Esophagus muscularis mucosa (tissue), 4 donors: ENCODE results near the gene RBPJ. TPM values are rescaled to one million over a fixed set of nuclear protein-coding genes. Genes with fewer than 3 reads are reported as not detected.
"Not testable (repeated sequence)": the region's sequence is repeated elsewhere in the genome, so short reads cannot be mapped to it uniquely, and the experiment has no call there.

Experiments used
- DNase-seq: peaks from one replicate; pipeline ENCODE4 v3.0.0-alpha.2; 2017; ENCODE audit errors: extremely low spot score
- H3K27ac ChIP-seq, 4 donors: fragments of 200-600 bp; sonication (generic); replicated peaks in 1 of 4; 1 replicate in 3 of 4; 2 replicates in 1 of 4; pipeline ENCODE4 v1.5.1; 2016 to 2019; ENCODE audit warnings: mild to moderate bottlenecking in 1 of 4
- H3K27me3 ChIP-seq, 4 donors: fragments of 200-600 bp; sonication (generic); one replicate each; pipeline versions ENCODE4 v1.5.1 to v1.6.0; 2016 to 2019
- H3K36me3 ChIP-seq, 4 donors: fragments of 200-600 bp; sonication (generic); one replicate each; pipeline ENCODE4 v1.5.1; 2016 to 2019
- H3K4me1 ChIP-seq, 4 donors: fragments of 200-600 bp; sonication (generic); one replicate each; pipeline ENCODE4 v1.5.1; 2016 to 2019
- H3K4me3 ChIP-seq, 4 donors: fragments of 200-600 bp; sonication (generic); 1 replicate in 2 of 4; 2 replicates in 2 of 4; pipeline ENCODE4 v1.5.1; 2016 to 2019; ENCODE audit warnings: mild to moderate bottlenecking in 4 of 4, moderate library complexity in 1 of 4
- H3K9me3 ChIP-seq, 4 donors: fragments of 200-600 bp; sonication (generic); 1 replicate in 3 of 4; 2 replicates in 1 of 4; pipeline ENCODE4 v1.5.1; 2016 to 2019
- EP300 ChIP-seq: sonication (generic); formaldehyde crosslinking; IDR thresholded peaks from one replicate; pipeline ENCODE4 v1.6.1; 2017; ENCODE audit warnings: antibody characterized with exemption
- POLR2A ChIP-seq: fragments of 450-650 bp; IDR thresholded peaks from one replicate; pipeline ENCODE4 v1.6.1; 2017; ENCODE audit warnings: antibody characterized with exemption, moderate library complexity, mild to moderate bottlenecking, low read depth
- POLR2AphosphoS5 ChIP-seq, 2 donors: sonication (generic); formaldehyde crosslinking; IDR thresholded peaks; one replicate each; pipeline ENCODE4 v1.6.1; 2017; ENCODE audit warnings: antibody characterized with exemption in 2 of 2
- WGBS: methylation state at CpG from one replicate; pipeline ENCODE4 v1.1.5; 2018; 5-methylcytosine and 5-hydroxymethylcytosine counted together
- intact Hi-C: fragments of 100-400 bp; cut with DNase I; formaldehyde crosslinking; loops from one replicate; pipeline ENCODE4 v1.15.1; 2023
- total RNA-seq, 4 donors: library from RNA; depleted of rRNA; stranded (reverse); fragments of >200 nt; gene quantifications; one replicate each; pipeline versions ENCODE4 v1.1.0 to v1.2.1, GENCODE V29; 2016
- TF ChIP-seq, protein P1 (sequence below), 3 experiments: fragments of 200-600 bp in 2 of 3; fragments of 450-650 bp in 1 of 3; sonication (generic) in 2 of 3; IDR thresholded peaks; one replicate each; pipeline ENCODE4 v1.5.1; 2017 to 2019; ENCODE audit warnings: antibody characterized with exemption in 3 of 3, mild to moderate bottlenecking in 2 of 3, moderate library complexity in 1 of 3

RBPJ gene
- total RNA-seq, 4 donors from 2014 or later: 49.7 to 75.2 (median 60.8) TPM

DNA sequence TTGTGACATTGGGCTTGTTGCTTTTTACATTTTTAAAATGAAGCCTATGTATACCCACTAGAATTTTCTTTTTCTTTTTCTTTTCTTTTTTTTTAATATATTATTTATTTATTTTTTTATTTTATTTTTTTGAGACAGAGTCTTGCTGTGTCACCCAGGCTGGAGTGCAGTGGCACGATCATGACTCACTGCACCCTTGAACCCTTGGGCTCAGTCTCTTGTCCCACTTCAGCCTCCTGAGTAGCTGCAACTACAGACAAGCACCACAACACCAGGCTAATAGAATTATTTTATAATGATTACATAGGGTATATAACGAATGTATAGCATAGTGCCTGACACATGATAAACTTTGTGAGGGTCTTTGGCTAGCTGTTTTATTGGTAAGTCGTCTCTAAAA, 64.9 kb downstream of the RBPJ start:
- peaks cover 0 to 10% (median 6%) of the 10 kb centered on the region in 4 donors for H3K4me1 ChIP-seq
- H3K27ac ChIP-seq: no peak overlapping the region
- DNase-seq: no peak
- no peak for TF ChIP-seq EP300
- no peak for TF ChIP-seq POLR2A
- TF ChIP-seq POLR2AphosphoS5 (IDR thresholded peaks at IDR 0.05): no peak
- TF ChIP-seq, protein P1, sequence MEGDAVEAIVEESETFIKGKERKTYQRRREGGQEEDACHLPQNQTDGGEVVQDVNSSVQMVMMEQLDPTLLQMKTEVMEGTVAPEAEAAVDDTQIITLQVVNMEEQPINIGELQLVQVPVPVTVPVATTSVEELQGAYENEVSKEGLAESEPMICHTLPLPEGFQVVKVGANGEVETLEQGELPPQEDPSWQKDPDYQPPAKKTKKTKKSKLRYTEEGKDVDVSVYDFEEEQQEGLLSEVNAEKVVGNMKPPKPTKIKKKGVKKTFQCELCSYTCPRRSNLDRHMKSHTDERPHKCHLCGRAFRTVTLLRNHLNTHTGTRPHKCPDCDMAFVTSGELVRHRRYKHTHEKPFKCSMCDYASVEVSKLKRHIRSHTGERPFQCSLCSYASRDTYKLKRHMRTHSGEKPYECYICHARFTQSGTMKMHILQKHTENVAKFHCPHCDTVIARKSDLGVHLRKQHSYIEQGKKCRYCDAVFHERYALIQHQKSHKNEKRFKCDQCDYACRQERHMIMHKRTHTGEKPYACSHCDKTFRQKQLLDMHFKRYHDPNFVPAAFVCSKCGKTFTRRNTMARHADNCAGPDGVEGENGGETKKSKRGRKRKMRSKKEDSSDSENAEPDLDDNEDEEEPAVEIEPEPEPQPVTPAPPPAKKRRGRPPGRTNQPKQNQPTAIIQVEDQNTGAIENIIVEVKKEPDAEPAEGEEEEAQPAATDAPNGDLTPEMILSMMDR (IDR thresholded peaks at IDR 0.05): no peak
- no peaks in the 10 kb centered on the region for H3K27me3 ChIP-seq
- H3K36me3 ChIP-seq: peaks cover 0 to 24% (median 13%) of the 10 kb centered on the region in 4 donors
- H3K4me3 ChIP-seq: no peak overlapping the region
- 96% methylated on average over 3 of the region's 3 CpGs for WGBS
- intact Hi-C loops: no loop called here
- no peaks in the 10 kb centered on the region for H3K9me3 ChIP-seq

GRCh38 chr4:26386386-26386785, 65.6 kb downstream of the RBPJ start:
- Histone ChIP-seq H3K27ac (no peak overlapping the region), H3K9me3 (no peaks in the 10 kb centered on the region), H3K36me3 (peaks cover 0 to 27% (median 13%) of the 10 kb centered on the region in 4 donors), H3K4me1 (peaks cover 0 to 4% (median 2%) of the 10 kb centered on the region in 4 donors), H3K4me3 (no peak overlapping the region), H3K27me3 (no peaks in the 10 kb centered on the region)
- TF ChIP-seq POLR2A: no peak
- no peak for TF ChIP-seq EP300
- TF ChIP-seq, protein P1 (IDR thresholded peaks at IDR 0.05): no peak
- no peak for TF ChIP-seq POLR2AphosphoS5 (IDR thresholded peaks at IDR 0.05)
- WGBS: 88% methylated on average over 2 of the region's 2 CpGs
- intact Hi-C loops: no loop called here
- no peak for DNase-seq

GRCh38 chr4:26388671-26389070, 67.9 kb downstream of the RBPJ start:
- no peak overlapping the region for H3K27ac ChIP-seq
- H3K4me3 ChIP-seq: no peak overlapping the region
- 97% methylated on average over 5 of the region's 5 CpGs for WGBS
- intact Hi-C loops: no loop called here
- TF ChIP-seq POLR2A (no peak), EP300 (no peak)
- H3K27me3 ChIP-seq: no peaks in the 10 kb centered on the region
- H3K36me3 ChIP-seq: peaks cover 0 to 34% (median 15%) of the 10 kb centered on the region in 4 donors
- no peaks in the 10 kb centered on the region for H3K9me3 ChIP-seq
- no peak for DNase-seq
- H3K4me1 ChIP-seq: no peaks in the 10 kb centered on the region

GRCh38 chr4:26397086-26397485, 76.3 kb downstream of the RBPJ start:
- no peak for DNase-seq
- TF ChIP-seq, protein P1 (IDR thresholded peaks at IDR 0.05): no peak
- TF ChIP-seq EP300: no peak
- no peak for TF ChIP-seq POLR2A
- no peak for TF ChIP-seq POLR2AphosphoS5 (IDR thresholded peaks at IDR 0.05)
- intact Hi-C loops: no loop called here
- WGBS: 66% methylated on average over 5 of the region's 5 CpGs
- H3K27ac ChIP-seq: peak overlapping the region in 2 of 4 donors; percentile 28 to 29
- H3K9me3 ChIP-seq: no peaks in the 10 kb centered on the region
- H3K27me3 ChIP-seq: no peaks in the 10 kb centered on the region
- no peak overlapping the region for H3K4me3 ChIP-seq
- peaks cover 0 to 13% (median 2%) of the 10 kb centered on the region in 4 donors for H3K36me3 ChIP-seq
- H3K4me1 ChIP-seq: peaks cover under 1 to 28% (median 9%) of the 10 kb centered on the region in 4 donors

DNA sequence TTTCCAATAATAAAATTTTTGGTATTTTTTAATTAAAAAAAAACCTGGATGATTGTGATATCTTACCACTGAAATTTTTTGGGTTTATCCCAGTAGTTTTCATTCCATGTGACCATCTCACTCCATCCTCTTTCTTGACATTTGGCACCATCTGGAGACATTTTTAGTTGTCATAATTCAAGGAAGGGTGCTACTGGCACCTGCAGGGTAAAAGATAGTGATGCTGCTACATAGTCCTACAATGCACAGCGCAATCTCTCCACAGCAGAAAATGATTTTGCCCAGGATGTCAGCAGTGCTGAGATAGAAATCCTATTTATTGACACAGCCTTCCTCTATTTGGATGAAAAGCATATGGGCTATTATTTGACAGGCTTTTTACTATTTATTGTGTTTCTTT, 79.3 kb downstream of the RBPJ start:
- Histone ChIP-seq H3K27ac (no peak overlapping the region), H3K36me3 (no peaks in the 10 kb centered on the region), H3K27me3 (no peaks in the 10 kb centered on the region), H3K9me3 (no peaks in the 10 kb centered on the region), H3K4me3 (no peak overlapping the region), H3K4me1 (peaks cover 7 to 29% (median 11%) of the 10 kb centered on the region in 4 donors)
- WGBS: 100% methylated on average over 1 of the region's 1 CpG
- no peak for TF ChIP-seq POLR2AphosphoS5 (IDR thresholded peaks at IDR 0.05)
- TF ChIP-seq EP300: no peak
- no peak for TF ChIP-seq POLR2A
- TF ChIP-seq, protein P1 (IDR thresholded peaks at IDR 0.05): no peak
- intact Hi-C loops: loop anchor here (10.0 kb wide), 1 partner anchor 415 kb away; no protein-coding TSS in a partner anchor
- no peak for DNase-seq

DNA sequence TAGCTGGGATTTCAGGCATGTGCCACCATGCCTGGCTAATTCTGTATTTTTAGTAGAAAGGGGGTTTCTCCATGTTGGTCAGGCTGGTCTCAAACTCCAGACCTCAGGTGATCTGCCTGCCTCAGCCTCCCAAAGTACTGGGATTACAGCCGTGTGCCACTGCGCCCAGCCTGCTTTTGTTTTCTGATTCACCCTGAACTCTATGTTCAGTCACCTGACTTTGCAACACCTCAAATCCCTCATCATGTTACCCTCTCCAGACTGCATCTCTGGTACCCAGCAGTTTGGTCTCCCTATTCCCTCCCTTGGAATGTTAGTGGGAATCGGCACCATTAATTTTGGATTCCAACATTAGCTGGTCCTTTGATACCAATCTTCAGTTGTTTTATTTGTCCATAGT, 81.2 kb downstream of the RBPJ start:
- not testable (repeated sequence) for H3K27me3 ChIP-seq, DNase-seq, H3K9me3 ChIP-seq, H3K4me3 ChIP-seq, H3K27ac ChIP-seq
- Histone ChIP-seq H3K36me3 (peaks cover 8 to 14% (median 10%) of the 10 kb centered on the region in 4 donors), H3K4me1 (peaks cover 2 to 23% (median 7%) of the 10 kb centered on the region in 4 donors)
- 96% methylated on average over 3 of the region's 3 CpGs for WGBS
- intact Hi-C loops: loop anchor here (10.0 kb wide), 1 partner anchor 417 kb away; no protein-coding TSS in a partner anchor
